Measurements from ENCODE around the gene ACR.

Gene ACR

DNA sequence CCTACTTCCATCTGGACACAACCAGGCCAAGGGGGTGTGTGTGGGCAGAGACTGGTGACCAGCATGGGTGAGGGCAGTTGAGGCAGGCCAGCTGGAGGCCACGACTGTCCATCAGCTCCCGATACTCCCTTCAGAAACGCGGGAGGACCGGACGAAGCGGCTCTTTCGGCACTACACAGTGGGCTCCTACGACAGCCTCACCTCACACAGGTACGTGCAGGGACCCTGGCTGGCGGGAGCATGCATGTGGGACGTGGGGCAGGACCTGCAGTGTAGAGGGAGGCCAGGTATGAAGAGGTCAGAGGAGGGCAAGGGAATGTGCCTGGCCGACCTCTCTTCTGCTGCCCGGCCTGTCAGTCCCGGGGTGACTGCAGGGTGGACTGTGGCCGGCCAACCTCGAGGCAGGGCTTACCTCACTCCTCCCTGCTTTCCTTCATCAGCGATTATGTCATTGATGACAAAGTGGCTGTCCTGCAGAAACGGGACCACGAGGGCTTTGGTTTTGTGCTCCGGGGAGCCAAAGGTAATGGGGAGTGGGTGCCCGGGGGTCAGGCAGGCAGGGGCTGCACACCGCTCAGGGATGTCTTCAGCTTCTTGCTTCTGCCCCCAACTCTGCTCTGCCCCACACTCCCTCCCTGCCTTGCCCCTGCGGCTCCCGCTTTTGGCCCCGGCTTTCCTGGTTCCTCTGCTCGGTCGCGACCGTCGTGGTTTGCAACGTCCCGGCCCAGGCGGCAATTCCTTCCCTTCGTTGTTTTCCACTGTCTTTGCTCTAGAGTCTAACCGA, 34.1 kb upstream of the ACR start:
- no peak for DNase-seq

DNA sequence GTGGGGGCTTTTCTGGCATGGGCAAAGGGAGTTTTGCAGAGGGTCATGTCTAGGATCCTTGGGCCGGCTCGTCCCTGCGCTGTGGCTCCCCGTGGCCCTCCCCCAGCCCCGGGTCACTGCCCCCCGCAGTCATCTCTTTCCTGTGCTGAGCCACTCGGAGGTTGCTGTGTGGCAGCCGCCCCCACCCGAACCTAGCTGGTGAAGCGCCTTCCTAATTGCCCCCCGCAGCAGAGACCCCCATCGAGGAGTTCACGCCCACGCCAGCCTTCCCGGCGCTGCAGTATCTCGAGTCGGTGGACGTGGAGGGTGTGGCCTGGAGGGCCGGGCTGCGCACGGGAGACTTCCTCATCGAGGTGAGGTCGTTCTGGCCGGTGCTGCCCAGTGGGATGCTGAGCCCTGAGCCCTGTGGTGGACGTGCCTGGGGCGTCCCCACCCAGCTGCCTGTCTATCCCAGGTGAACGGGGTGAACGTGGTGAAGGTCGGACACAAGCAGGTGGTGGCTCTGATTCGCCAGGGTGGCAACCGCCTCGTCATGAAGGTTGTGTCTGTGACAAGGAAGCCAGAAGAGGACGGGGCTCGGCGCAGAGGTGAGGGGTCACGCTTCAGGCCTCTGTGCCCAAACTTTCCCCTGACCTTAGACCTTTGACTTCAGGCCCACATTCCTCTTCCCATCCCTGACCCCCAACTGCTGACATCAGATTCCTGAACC, 33.3 kb upstream of the ACR start:
- no peak for DNase-seq

DNA sequence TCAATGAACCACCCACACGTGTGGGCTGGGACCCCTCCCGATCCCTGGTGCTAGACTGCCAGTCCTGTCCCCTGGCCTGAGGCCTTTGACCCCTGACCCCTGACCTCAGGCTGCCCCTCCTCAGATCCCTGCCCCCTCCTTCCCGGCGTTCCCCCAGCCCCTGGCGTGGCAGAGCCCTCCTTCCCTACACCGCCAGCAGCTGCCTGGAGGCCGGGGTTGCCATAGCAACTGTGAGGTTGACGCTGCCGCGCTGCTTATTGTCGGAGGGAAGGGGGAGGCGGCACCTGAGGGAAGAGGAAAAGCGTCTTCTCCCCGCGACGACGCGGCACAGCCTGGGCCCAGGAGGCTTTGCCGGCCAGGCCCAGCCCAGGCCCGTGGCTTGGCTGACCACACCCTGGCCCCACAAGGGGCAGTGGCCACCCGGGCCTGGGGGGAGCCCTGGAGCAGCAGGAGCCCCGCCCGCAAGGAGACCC, 32.7 kb upstream of the ACR start:
- DNase-seq: no peak

DNA sequence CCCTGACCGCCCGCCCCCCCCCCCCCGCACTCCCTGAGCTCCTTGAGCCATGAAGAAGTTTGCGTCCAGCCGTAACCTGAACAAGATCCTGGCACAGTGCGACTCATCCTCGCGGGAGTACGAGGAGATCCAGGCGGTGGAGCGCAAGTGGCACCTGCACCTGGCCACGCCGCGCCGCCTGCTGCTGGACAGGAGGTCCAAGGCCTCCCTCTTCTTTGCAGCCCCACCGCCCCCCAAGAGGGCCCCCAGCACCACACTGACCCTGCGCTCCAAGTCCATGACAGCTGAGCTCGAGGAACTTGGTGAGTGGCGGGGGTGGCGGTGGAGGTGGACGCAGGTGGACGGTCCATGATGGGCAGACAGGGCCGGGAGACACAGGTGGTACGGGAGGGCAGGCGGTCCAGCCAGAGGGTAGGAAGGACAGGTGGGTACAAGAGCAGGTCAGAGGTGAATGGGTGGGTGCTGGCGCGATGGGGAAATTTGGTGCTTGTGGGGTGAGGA, 32.1 kb upstream of the ACR start:
- DNase-seq: no peak

DNA sequence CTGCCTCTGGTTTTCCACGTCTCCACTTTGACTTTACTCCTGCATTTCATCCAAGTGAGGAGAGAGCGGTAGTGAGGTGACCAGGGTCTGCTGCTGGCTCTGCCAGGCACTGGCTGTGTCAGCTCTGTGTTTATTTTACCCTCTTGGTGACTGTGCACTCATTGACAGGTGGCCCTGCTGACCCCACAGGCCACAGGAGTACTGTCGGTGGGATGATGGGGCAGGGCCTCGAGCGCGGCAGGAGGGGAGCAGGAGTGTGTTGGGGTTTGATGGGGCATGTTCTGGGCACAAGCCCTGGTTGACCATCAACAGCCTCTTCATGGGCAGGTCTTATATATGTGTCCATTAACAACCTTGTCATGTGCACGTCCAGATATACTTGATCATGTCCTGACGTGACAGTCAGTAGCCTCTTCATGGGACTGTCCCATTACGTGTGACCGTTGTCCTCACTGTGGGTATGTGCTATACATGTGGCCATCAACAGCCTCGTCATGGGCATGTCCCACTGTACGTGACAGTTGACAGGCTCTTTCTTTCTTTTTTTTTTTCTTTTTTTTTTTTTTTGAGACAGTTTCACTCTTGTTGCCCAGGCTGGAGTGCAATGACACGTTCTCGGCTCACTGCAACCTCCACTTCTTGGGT, 31.4 kb upstream of the ACR start:
- no peak for DNase-seq

DNA sequence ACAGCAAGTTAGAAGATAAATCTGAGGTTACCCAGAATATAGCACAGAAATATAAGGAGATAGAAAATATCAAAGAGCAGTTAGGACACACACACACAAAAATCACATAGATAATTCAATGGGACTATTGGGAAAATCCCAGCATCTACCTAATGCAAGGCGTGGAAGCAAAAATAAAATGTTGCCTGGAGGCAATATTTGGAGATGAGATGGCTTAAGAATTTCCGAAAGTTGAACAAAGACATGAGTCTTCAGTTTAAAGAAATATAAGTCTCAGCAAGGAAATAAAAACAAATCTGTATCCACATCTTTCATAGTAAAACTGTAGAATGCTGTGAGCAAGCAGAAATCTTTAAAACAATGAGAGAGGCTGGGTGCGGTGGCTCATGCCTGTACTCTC, 29.5 kb upstream of the ACR start:
- no peak for DNase-seq

DNA sequence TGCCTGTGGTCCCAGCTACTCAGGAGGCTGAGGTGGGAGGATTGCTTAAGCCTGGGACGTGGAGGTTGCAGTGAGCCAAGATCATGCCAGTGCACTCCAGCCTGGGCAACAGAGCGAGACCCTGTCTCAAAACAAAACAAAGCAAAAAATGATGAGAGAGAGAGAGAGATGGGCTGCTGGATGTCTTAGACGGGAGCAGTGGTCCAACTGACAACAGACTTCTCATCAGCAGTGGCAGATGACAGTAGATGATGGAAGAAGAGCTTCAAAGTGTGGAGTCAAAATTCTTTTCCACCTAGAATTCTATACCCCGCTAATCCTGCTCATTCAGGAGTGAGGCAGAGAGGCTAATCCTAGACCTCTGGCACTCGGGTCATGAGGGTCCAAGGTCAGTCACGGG, 29.0 kb upstream of the ACR start:
- DNase-seq: no peak

DNA sequence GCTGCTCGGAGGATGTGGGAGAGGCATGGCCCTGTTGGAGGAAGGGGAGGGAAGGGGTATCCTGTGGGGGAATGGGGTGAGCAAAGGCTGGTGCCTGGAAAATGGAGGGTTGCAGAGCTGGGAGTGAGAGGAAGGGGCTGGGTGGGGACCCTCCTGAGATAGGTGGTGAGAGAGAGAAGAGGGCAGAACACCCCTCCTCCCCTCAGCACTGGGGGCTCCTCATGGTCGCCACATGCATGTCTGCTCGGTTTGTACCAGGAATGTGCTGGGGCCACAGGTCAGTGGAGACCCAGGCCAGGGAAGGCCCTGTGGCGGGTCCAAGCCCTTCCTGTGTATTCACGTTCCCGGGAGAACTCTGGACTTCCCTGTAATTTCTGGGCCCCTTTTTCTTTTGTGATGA, 27.8 kb upstream of the ACR start:
- DNase-seq: no peak

DNA sequence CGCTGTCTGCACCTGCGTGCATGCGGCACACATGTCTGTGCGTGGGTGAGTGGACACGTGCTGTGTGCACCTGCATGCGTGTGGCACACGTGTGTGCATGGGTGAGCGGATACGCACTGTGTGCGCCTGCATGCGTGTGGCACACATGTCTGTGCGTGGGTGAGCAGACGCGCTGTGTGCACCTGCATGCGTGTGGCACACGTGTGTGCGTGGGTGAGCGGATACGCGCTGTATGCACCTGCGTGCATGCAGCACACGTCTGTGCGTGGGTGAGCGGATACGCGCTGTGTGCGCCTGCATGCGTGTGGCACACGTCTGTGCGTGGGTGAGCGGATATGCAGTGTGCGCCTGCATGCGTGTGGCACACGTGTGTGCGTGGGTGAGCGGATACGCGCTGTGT, 27.1 kb upstream of the ACR start:
- no peak for DNase-seq

DNA sequence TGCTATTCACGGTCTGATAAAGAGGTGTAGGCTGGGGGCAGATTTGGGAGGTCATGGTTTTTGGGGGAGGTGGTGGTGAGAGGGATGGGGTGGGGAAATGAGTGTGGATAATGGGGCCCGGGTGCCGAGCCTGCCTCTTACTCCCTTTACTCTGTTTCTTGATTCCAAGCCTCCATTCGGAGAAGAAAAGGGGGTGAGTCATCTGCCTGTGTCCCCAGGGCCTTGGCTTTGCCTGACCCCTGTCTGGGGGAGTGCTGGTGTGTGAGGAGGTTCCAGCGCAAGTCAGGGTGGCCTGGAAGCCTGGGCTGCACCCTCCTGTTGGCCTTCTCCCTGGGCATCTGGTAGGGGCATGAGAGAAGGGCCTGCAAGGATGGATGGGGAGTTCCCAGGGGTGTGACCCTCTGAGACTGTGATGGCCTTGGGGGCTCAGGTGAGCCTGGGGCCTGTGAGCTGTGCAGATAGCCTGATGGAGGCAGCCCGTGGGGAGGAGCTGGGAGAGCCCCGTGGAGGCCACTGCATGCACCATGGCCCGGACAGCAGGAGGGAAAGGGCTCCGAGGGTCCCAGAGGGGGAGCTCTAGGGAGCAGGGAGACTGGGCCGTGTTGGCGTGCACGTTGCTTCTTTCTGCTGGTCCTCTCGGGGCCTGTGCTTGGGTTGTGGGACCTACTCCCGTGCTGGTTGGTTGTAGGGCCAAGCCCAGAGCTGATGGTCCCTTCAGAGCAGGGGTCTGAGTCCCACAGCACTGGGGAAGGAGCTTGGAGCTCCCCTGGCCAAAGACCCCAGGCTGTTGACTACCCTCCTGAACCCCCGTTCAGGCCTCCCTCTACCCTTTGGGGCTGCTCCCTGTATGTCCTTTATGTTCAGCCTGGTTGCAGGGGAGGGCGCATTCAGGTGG, 26.3 kb upstream of the ACR start:
- no peak for DNase-seq

DNA sequence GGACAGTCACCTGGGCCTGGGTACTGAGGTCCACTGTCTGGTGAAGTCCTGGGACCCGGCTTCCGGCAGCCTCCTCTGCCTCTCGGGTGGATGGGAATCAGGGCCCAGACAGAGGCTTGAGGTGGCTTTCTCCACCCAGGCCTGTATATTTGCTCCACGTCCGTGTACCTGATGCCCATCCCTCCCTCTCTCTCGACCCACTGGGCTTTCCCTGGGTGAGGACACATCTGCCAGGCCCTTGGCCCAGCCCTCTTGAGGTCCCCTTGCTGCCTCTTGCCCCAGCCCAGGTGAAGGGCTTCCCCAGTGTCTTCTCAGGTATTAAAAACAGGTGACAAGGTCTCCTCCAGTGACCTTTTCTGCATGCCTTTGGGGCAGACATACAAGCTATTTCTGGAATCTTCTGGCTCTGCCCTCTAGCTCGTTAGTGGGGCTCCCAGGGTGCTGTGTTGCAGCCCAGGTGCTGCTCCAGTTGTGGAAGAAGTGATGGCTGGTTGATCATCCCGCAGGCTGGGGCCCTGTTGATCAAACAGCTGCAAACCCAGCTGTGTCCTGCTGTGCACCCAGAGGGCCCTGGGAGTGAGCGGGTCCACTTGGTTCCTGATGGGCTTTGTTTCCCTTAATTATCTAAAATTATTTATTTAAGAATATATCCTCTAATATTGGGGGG, 25.5 kb upstream of the ACR start:
- DNase-seq: no peak

DNA sequence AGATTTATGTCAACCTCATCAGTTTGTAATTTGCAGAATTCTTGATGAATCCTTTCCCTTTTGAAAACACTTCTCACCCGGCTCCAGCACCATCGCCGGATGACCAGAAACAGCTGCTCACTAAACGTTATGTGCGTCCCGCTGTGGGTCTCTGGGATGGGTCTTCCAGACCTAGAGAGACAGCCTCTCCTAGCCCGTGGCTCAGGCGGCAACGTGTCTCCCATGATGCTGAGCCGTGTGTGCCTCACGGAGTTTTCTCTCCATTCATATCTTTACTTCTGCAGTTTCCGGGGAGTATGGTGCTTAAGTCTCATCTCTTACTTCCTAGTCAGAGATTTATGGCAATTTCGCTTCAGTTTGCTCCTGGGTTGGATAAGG, 25.0 kb upstream of the ACR start:
- DNase-seq: no peak

DNA sequence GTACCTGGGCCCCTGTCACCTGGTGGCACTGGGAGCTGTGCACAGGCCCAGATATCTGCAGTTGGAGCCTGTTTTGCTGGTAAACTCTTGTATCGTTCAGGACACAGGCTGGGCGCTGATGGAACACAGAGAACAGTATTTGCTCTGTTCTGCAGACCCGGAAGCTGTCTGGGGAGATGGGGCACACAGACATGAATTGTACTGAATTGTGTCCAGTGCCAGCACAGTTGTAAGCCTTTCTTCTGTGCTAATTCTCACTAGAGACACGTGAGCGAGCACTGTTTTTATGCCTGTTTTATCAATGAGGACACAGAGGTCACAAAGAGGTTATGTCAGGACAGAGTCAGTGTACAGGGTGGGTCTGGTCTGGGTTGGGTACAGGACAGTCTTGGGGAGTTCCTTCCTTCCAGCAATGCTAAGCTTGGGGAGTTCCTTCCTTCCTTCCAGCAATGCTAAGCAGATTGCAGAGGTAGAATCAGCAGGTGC, 24.4 kb upstream of the ACR start:
- no peak for DNase-seq

DNA sequence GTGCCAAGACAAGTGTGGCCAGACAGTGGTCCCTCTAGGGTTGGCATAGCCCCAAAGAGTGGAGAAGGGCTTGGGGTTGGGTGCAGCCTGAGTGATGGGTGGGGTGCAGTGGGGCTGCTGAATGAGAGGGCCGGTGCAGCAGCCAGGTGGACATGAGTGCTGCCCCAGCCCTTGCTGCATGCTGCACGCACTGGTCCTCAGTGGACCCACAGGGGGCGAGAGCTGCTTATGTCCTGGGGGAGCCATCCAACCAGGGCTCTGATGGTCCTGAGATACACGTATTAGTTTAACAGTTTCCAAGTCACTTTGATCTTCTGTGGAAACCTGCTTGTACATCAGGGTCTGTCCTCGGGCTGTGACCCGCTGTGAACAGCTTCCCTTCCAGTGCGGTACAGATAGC, 23.9 kb upstream of the ACR start:
- no peak for DNase-seq

DNA sequence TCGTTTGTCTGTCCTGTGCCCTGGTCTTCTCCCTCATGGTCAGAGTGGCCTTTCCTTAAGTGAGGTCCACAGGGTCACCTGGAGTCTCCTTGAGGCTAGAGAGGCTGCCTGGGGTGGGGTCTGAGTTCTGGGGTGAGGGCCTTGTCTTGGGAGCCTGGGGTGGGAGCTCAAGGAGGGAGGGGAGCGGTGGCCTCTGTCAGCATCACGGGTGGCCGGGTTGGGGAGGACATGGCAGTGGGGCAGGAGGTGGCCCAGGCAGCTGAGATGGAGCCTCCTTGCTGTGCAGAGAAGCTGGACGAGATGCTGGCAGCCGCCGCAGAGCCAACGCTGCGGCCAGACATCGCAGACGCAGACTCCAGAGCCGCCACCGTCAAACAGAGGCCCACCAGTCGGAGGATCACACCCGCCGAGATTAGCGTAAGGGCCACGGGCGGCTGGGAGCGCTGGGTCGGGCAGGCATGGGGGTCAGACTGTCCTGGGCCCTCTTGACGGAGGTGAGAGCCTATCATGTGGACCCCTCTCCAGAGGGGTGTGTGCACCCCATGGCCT, 23.3 kb upstream of the ACR start:
- DNase-seq: no peak

DNA sequence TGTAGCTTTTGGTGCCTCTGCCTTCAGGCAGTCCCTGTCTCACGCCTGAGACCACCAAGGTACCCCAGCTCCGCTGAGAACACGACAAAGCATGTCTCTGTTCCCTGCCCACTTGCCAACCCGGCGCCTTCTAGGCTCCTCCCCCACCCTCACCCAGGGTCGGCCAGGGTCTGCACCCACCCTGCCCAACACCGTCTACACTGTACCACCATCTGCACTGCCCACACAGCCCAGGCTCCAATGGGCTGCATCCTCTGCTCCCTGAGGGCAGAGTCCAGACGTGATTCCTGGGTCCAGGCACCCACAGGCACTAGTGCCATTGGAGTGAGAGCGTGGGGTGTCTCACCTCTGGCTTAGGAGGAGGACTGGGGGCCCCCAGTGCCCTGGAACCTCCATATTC, 22.8 kb upstream of the ACR start:
- no peak for DNase-seq

DNA sequence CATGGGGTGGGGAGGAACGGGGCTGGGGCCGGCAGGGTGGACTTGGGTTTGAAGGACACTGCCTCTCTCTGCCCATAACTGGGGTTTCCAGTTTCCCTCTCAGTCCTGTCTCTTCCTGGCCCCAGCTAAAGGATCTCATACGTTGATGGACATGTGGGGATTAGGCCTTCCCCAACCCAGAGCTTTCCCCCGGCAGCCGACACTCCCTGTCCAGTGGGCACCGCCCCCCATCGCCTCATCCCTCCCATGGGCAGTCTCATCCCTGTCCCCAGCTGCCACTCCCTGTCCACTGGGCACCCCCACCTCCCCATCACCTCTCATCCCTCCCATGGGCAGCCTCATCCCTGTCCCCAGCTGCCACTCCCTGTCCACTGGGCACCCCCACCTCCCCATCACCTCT, 22.2 kb upstream of the ACR start:
- DNase-seq: no peak

DNA sequence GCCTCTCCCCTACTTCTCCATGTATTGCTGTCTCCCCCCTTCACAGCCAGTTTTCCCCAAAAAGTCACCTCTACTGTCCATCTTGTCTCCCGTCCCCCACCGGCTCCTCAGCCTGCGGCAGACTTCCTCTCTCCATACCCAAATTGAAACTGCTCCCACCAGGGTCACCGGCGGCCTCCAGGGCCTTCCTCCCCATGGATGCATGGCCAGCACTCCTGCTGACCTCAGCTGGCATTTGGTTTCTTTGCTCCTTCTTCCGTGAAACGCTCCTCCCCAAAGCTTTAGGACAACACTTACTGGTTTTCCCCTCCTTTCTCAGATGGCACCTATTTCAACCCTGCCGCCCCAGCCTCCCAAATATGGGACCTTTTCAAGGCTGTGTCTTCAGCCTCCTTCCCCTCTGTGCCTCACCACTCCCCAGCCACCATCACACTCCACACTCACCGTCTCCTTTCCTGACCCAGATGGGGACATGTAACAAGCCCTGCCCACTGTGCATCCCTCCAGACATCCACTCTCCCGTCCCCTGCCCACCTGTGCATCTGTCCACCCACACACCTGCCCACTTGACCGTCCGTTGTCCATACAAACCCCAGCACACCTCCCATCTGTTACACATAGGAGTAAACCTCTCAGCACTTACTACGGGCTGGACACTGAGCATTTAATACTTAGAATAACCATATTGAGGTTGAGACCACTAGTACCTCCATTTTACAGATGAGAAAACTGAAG, 21.5 kb upstream of the ACR start:
- DNase-seq: no peak

DNA sequence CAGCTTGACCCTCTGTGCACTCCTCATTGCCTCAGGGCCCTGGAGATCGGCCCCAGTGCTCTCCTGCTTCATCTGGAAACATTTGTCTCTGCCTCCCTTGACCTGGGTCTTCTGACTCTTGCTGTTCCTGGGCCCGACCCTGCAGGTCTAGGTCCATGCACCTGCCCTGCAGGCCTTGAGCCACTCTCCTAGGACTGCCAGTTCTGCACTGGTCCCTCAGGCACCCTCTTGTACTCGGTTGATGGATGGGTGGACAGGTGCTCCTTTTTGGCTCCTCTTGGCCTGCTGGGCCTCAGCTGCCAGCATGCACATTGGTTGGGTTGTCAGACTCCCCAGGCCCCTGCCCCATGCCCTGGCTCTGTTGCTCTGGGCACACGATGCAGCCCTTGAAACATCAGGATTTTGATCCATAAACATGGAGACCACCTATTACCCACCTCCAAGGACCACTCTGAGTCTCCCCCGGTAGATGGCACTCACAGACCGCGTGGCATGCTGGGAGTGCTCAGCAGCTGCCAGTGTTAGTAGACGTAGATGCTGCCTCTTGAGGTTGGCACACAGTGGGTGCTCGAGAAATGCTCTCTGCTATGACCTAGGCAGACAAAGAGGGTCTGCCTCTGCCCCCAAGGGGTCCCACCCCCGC, 20.2 kb upstream of the ACR start:
- DNase-seq: no peak

DNA sequence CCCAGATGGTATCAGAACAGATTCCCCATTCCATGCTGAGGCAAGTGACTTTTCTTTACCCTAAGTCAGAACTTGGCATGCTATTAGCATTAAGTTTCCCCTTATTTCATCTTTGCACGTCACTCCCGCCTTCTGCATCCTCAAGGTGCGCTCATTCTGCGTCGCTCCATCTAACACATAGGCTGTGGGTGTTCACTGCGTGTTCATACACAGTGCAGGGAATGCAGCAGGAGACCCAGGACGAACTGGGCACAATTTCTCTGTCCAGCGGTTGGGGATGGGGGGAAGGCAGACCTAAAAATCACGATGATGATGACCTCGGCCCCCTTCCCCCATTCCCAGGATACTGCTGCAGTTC, 19.7 kb upstream of the ACR start:
- no peak for DNase-seq

DNA sequence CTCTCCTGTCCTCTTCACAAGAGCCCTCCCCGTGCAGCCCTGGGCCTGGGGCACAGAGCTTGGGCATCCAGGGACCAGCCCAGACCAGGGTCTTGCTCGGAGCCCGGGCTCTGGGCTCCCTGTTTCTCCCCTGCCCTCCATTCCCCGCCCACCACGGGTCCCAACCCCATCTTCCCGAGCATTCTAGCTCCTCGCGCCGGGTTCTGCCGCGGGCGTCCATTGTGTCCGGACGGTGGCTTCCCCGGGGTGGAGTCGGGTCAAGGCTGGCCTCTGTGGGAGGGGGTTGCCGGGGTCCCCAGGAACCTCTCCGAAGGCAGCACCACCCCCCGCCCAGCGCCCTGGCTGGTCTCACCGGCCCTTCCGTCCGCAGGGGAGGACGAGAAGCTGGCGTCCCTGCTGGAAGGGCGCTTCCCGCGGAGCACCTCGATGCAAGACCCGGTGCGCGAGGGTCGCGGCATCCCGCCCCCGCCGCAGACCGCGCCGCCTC, 18.1 kb upstream of the ACR start:
- no peak for DNase-seq

Data from hematopoietic multipotent progenitor cell treated with erythropoietin and hydrocortisone succinate and interleukin-3 and kit ligand, for 6 days (in vitro differentiated cells).